Prostate gland (tissue), 2 donors: Measurements from ENCODE around the gene ADARB2.

ENCODE experiments used
- POLR2A ChIP-seq: fragments of 450-650 bp; IDR thresholded peaks from one replicate; pipeline ENCODE4 v1.6.1; 2016; ENCODE audit warnings: antibody characterized with exemption, mild to moderate bottlenecking
- POLR2AphosphoS5 ChIP-seq: sonication (generic); formaldehyde crosslinking; IDR thresholded peaks from one replicate; pipeline ENCODE4 v1.6.1; 2017; ENCODE audit warnings: antibody characterized with exemption
- TF ChIP-seq, protein P1 (sequence below), 4 experiments: fragments of 200-600 bp in 2 of 4; fragments of 450-650 bp in 2 of 4; sonication (generic) in 2 of 4; IDR thresholded peaks; 1 replicate in 3 of 4; 2 replicates in 1 of 4; pipeline ENCODE4 v1.5.1; 2016 to 2019; ENCODE audit warnings: antibody characterized with exemption in 4 of 4, mild to moderate bottlenecking in 2 of 4, moderate library complexity in 2 of 4

DNA sequence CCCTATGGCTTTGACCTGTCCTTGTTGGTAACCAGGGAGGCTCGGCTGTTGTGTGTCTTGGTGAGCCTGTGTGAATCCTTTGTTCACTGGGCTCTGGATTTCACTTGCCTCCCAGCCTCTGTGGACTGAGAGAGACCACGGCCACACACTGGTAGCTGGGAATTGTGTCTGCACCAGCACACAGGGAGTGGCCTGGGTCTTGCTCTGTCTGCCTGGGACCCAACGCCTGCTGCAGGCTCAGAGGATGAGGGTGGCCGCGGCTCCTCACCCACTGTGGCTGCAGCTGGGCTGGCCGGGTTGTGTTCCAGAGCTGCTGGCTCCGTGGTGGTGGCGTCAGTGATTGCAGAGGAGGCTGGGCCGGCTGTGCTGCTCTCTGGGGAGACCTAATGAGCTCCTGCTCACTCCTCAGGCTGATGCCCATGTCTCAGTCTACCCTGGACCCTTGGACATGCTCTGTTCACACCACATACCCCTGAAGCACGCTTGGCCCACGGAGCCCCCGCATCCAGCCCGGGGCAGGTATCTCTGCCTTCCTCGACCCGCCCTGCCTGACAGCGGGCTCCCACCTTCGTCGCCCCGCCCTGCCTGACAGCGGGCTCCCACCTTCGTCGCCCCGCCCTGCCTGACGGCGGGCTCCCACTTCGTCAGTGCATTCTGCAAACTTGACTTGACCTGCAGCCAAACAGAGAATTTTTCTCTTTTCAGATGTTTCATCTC, 328.5 kb downstream of the ADARB2 start:
- TF ChIP-seq, protein P1, sequence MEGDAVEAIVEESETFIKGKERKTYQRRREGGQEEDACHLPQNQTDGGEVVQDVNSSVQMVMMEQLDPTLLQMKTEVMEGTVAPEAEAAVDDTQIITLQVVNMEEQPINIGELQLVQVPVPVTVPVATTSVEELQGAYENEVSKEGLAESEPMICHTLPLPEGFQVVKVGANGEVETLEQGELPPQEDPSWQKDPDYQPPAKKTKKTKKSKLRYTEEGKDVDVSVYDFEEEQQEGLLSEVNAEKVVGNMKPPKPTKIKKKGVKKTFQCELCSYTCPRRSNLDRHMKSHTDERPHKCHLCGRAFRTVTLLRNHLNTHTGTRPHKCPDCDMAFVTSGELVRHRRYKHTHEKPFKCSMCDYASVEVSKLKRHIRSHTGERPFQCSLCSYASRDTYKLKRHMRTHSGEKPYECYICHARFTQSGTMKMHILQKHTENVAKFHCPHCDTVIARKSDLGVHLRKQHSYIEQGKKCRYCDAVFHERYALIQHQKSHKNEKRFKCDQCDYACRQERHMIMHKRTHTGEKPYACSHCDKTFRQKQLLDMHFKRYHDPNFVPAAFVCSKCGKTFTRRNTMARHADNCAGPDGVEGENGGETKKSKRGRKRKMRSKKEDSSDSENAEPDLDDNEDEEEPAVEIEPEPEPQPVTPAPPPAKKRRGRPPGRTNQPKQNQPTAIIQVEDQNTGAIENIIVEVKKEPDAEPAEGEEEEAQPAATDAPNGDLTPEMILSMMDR (IDR thresholded peaks at IDR 0.05) = no peak
- no peak for TF ChIP-seq POLR2A
- TF ChIP-seq POLR2AphosphoS5 = no peak
